Vagina (tissue), 2 donors: ENCODE results near the gene MTMR12. TPM values are rescaled to one million over a fixed set of nuclear protein-coding genes. Genes with fewer than 3 reads are reported as not detected.

Source experiments
- DNase-seq, 2 donors: peaks; one replicate each; pipeline ENCODE4 v3.0.0-alpha.2; 2017; ENCODE audit errors: extremely low spot score in 2 of 2
- H3K27ac ChIP-seq: fragments of 200-600 bp; sonication (generic); one replicate; pipeline ENCODE4 v1.5.1; 2019
- H3K27me3 ChIP-seq: fragments of 200-600 bp; sonication (generic); one replicate; pipeline ENCODE4 v1.5.1; 2019
- H3K36me3 ChIP-seq, 2 donors: fragments of 200-600 bp; sonication (generic); one replicate each; pipeline ENCODE4 v1.5.1; 2017 to 2019
- H3K4me1 ChIP-seq: fragments of 200-600 bp; sonication (generic); one replicate; pipeline ENCODE4 v1.5.1; 2019
- H3K4me3 ChIP-seq, 2 donors: fragments of 200-600 bp; sonication (generic); 1 replicate in 1 of 2; 2 replicates in 1 of 2; pipeline ENCODE4 v1.5.1; 2016 to 2019
- H3K9me3 ChIP-seq: fragments of 200-600 bp; sonication (generic); one replicate; pipeline ENCODE4 v1.5.1; 2019
- CTCF ChIP-seq, 3 experiments: fragments of 450-650 bp in 2 of 3; fragments of 200-600 bp in 1 of 3; sonication (generic) in 1 of 3; IDR thresholded peaks; one replicate each; pipeline ENCODE4 v1.5.1; 2017 to 2019; ENCODE audit warnings: antibody characterized with exemption in 3 of 3, mild to moderate bottlenecking in 2 of 3, moderate library complexity in 2 of 3
- POLR2A ChIP-seq, 2 donors: fragments of 450-650 bp; IDR thresholded peaks; one replicate each; pipeline ENCODE4 v1.6.1; 2017; ENCODE audit warnings: antibody characterized with exemption in 2 of 2, mild to moderate bottlenecking in 2 of 2, moderate library complexity in 2 of 2
- POLR2AphosphoS5 ChIP-seq, 2 donors: sonication (generic); formaldehyde crosslinking; IDR thresholded peaks; one replicate each; pipeline ENCODE4 v1.9.0; 2017; ENCODE audit warnings: antibody characterized with exemption in 2 of 2, mild to moderate bottlenecking in 2 of 2, low read depth in 1 of 2; ENCODE audit not compliant: insufficient read depth in 1 of 2
- intact Hi-C: fragments of 100-400 bp; cut with DNase I; formaldehyde crosslinking; loops from one replicate; pipeline ENCODE4 v1.15.1; 2023
- total RNA-seq: library from RNA; depleted of rRNA; stranded (reverse); fragments of >200 nt; gene quantifications from one replicate; pipeline ENCODE4 v1.2.3, GENCODE V29; 2016

MTMR12 gene
- total RNA-seq, 1 donor from 2014 or later, result 23.8 TPM

GRCh38 chr5:32357658-32358057, 44.9 kb upstream of the MTMR12 start:
- DNase-seq, result no peak
- no peaks in the 10 kb centered on the region for H3K27me3 ChIP-seq
- TF ChIP-seq CTCF (IDR thresholded peaks at IDR 0.05), result no peak
- no peak for TF ChIP-seq POLR2A (IDR thresholded peaks at IDR 0.05)
- H3K4me3 ChIP-seq, result no peak overlapping the region
- H3K36me3 ChIP-seq, result peaks cover 0 to 46% of the 10 kb centered on the region in 2 donors
- intact Hi-C loops, result no loop called here
- no peaks in the 10 kb centered on the region for H3K4me1 ChIP-seq
- H3K9me3 ChIP-seq, result no peaks in the 10 kb centered on the region
- no peak overlapping the region for H3K27ac ChIP-seq

GRCh38 chr5:32355686-32356085, 42.9 kb upstream of the MTMR12 start:
- intact Hi-C loops, result no loop called here
- no peak for DNase-seq
- TF ChIP-seq POLR2AphosphoS5 (IDR thresholded peaks at IDR 0.05; ENCODE audit: insufficient read depth in 1 of 2, low read depth in 1 of 2) (no peak), POLR2A (IDR thresholded peaks at IDR 0.05) (no peak), CTCF (IDR thresholded peaks at IDR 0.05) (no peak)
- Histone ChIP-seq H3K9me3 (no peaks in the 10 kb centered on the region), H3K4me1 (no peaks in the 10 kb centered on the region), H3K4me3 (no peak overlapping the region), H3K27ac (no peak overlapping the region), H3K36me3 (peaks cover 0 to 36% of the 10 kb centered on the region in 2 donors), H3K27me3 (no peaks in the 10 kb centered on the region)

- TF ChIP-seq POLR2AphosphoS5 (IDR thresholded peaks at IDR 0.05; ENCODE audit: insufficient read depth in 1 of 2, low read depth in 1 of 2) (no peak), POLR2A (IDR thresholded peaks at IDR 0.05) (no peak), CTCF (IDR thresholded peaks at IDR 0.05) (no peak)
- no peak overlapping the region for H3K4me3 ChIP-seq
- intact Hi-C loops, result no loop called here
These were observed 40.7 kb upstream of the MTMR12 start for GRCh38 chr5:32353420-32353819.

GRCh38 chr5:32352685-32353084, 39.9 kb upstream of the MTMR12 start:
- Histone ChIP-seq H3K36me3 (peaks cover 0 to 22% of the 10 kb centered on the region in 2 donors), H3K9me3 (no peaks in the 10 kb centered on the region), H3K4me3 (no peak overlapping the region), H3K27ac (no peak overlapping the region), H3K4me1 (no peaks in the 10 kb centered on the region), H3K27me3 (no peaks in the 10 kb centered on the region)
- TF ChIP-seq POLR2AphosphoS5 (IDR thresholded peaks at IDR 0.05; ENCODE audit: insufficient read depth in 1 of 2, low read depth in 1 of 2), result no peak
- no peak for TF ChIP-seq POLR2A (IDR thresholded peaks at IDR 0.05)
- no peak for TF ChIP-seq CTCF (IDR thresholded peaks at IDR 0.05)
- DNase-seq, result no peak
- intact Hi-C loops, result no loop called here

More at GRCh38 chr5:32353420-32353819, 40.7 kb upstream of the MTMR12 start:
- H3K9me3 ChIP-seq, result no peaks in the 10 kb centered on the region
- no peaks in the 10 kb centered on the region for H3K27me3 ChIP-seq
- H3K4me1 ChIP-seq, result no peaks in the 10 kb centered on the region
- DNase-seq, result no peak
- no peak overlapping the region for H3K27ac ChIP-seq
- H3K36me3 ChIP-seq, result peaks cover 0 to 22% of the 10 kb centered on the region in 2 donors

GRCh38 chr5:32346869-32347268, 34.1 kb upstream of the MTMR12 start:
- H3K27ac ChIP-seq, result no peak overlapping the region
- intact Hi-C loops, result no loop called here
- no peak for DNase-seq

More at GRCh38 chr5:32346869-32347268, 34.1 kb upstream of the MTMR12 start:
- Histone ChIP-seq H3K4me1 (no peaks in the 10 kb centered on the region), H3K27me3 (no peaks in the 10 kb centered on the region), H3K36me3 (no peaks in the 10 kb centered on the region), H3K4me3 (no peak overlapping the region), H3K9me3 (no peaks in the 10 kb centered on the region)
- no peak for TF ChIP-seq CTCF (IDR thresholded peaks at IDR 0.05)
- no peak for TF ChIP-seq POLR2A (IDR thresholded peaks at IDR 0.05)
- no peak for TF ChIP-seq POLR2AphosphoS5 (IDR thresholded peaks at IDR 0.05; ENCODE audit: insufficient read depth in 1 of 2, low read depth in 1 of 2)
